ENCODE data around the gene TMEM255A. TPM values are rescaled to one million over a fixed set of nuclear protein-coding genes. Genes with fewer than 3 reads are reported as not detected.

Gene TMEM255A
- total RNA-seq, 1 donor from 2014 or later = 10.8 TPM

- Histone ChIP-seq H3K36me3 (no peaks in the 10 kb centered on the region), H3K27ac (no peak overlapping the region), H3K4me1 (no peaks in the 10 kb centered on the region), H3K9me3 (no peaks in the 10 kb centered on the region), H3K27me3 (no peaks in the 10 kb centered on the region), H3K4me3 (no peak overlapping the region)
- intact Hi-C loops (cut with DNase I) = no loop called here
- no peak for DNase-seq (ENCODE audit: extremely low spot score in 2 of 2)
- TF ChIP-seq POLR2AphosphoS5 (IDR thresholded peaks at IDR 0.05; ENCODE audit: insufficient read depth in 1 of 2, low read depth in 1 of 2) (no peak), POLR2A (IDR thresholded peaks at IDR 0.05) (no peak), CTCF (IDR thresholded peaks at IDR 0.05) (no peak)
Measured at GRCh38 chrX:120294651-120295050, 16.6 kb downstream of the TMEM255A start.

- H3K36me3 ChIP-seq = no peaks in the 10 kb centered on the region
- H3K27ac ChIP-seq = no peak overlapping the region
- DNase-seq (ENCODE audit: extremely low spot score in 2 of 2) = no peak
- intact Hi-C loops (cut with DNase I) = no loop called here
- H3K4me3 ChIP-seq = no peak overlapping the region
- TF ChIP-seq POLR2AphosphoS5 (IDR thresholded peaks at IDR 0.05; ENCODE audit: insufficient read depth in 1 of 2, low read depth in 1 of 2) (no peak), POLR2A (IDR thresholded peaks at IDR 0.05) (no peak), CTCF (IDR thresholded peaks at IDR 0.05) (no peak)
- no peaks in the 10 kb centered on the region for H3K9me3 ChIP-seq
- no peaks in the 10 kb centered on the region for H3K27me3 ChIP-seq
- H3K4me1 ChIP-seq = no peaks in the 10 kb centered on the region
Measured at GRCh38 chrX:120293015-120293414, 18.2 kb downstream of the TMEM255A start.

DNA sequence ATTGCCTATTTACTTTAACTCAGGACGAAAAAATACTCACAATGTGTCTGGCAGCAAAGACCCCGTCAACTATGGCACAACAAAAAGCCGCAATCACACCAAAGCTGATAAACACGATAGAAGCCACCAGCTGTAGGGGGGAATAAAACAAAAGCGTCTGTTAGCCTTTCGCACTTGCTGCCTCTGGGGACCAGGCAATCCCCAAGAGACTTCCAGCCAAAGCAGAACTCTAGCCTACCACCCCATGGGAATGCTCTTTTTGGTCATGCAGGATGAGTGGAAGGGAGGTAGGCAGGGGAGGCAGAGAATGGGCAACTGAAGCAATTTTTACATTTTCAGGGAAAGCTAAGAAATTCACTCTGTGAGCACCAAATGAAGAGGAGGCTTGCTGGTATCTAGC lies 20.1 kb downstream of the TMEM255A start:
- Histone ChIP-seq H3K4me3 (no peak overlapping the region), H3K4me1 (no peaks in the 10 kb centered on the region), H3K27me3 (no peaks in the 10 kb centered on the region), H3K27ac (no peak overlapping the region), H3K9me3 (no peaks in the 10 kb centered on the region), H3K36me3 (no peaks in the 10 kb centered on the region)
- intact Hi-C loops (cut with DNase I) = no loop called here
- DNase-seq (ENCODE audit: extremely low spot score in 2 of 2) = no peak
- TF ChIP-seq CTCF (IDR thresholded peaks at IDR 0.05) = no peak
- TF ChIP-seq POLR2A (IDR thresholded peaks at IDR 0.05) = no peak
- TF ChIP-seq POLR2AphosphoS5 (IDR thresholded peaks at IDR 0.05; ENCODE audit: insufficient read depth in 1 of 2, low read depth in 1 of 2) = no peak

GRCh38 chrX:120290107-120290506 lies 21.2 kb downstream of the TMEM255A start:
- Histone ChIP-seq H3K27ac (no peak overlapping the region), H3K4me3 (no peak overlapping the region), H3K27me3 (no peaks in the 10 kb centered on the region), H3K4me1 (no peaks in the 10 kb centered on the region), H3K36me3 (no peaks in the 10 kb centered on the region), H3K9me3 (no peaks in the 10 kb centered on the region)
- TF ChIP-seq POLR2AphosphoS5 (IDR thresholded peaks at IDR 0.05; ENCODE audit: insufficient read depth in 1 of 2, low read depth in 1 of 2) = no peak
- TF ChIP-seq POLR2A (IDR thresholded peaks at IDR 0.05) = no peak
- TF ChIP-seq CTCF (IDR thresholded peaks at IDR 0.05) = no peak
- intact Hi-C loops (cut with DNase I) = no loop called here
- DNase-seq (ENCODE audit: extremely low spot score in 2 of 2) = no peak

DNA sequence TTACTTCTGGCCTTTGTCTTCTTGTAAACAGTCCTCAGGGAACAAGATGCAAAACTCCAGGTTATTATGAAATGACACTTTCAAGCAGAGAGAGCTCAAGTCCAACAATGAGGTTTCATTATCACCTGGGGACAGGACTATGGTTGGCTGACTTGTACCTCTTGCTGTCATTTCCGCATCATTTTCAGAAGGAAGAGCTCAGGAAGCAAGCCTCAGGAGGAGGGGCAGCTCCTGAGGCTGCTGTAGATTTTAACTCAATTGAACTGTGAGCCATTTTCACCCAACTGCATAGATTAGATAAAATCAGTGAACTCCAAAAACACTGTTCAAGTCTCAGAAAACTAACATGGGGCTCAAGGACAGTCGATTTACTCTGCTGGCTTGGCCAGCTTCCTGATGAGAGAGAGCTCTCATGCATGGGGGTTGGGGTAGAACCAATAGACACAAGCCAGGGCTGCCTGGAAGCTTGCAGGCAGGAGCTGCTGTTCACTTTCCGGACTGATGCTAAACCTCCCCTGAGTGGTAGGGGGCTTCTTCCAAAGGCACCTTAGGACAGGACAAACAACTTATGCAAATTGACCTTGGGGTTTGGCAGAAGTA lies 23.6 kb downstream of the TMEM255A start:
- H3K4me3 ChIP-seq = no peak overlapping the region

More for the DNA sequence above, 23.6 kb downstream of the TMEM255A start:
- no peak for TF ChIP-seq CTCF (IDR thresholded peaks at IDR 0.05)
- TF ChIP-seq POLR2AphosphoS5 (IDR thresholded peaks at IDR 0.05; ENCODE audit: insufficient read depth in 1 of 2, low read depth in 1 of 2) = no peak
- no peak for TF ChIP-seq POLR2A (IDR thresholded peaks at IDR 0.05)
- H3K4me1 ChIP-seq = no peaks in the 10 kb centered on the region
- H3K36me3 ChIP-seq = no peaks in the 10 kb centered on the region
- intact Hi-C loops (cut with DNase I) = no loop called here
- no peaks in the 10 kb centered on the region for H3K27me3 ChIP-seq
- DNase-seq (ENCODE audit: extremely low spot score in 2 of 2) = no peak
- no peaks in the 10 kb centered on the region for H3K9me3 ChIP-seq
- H3K27ac ChIP-seq = no peak overlapping the region

Data from vagina (tissue), 2 donors.